Dedifferentiated amniotic fluid mesenchymal stem cell (primary cell): Measurements from ENCODE around the gene KCNK3.
"Not testable (repeated sequence)": the region's sequence is repeated elsewhere in the genome, so short reads cannot be mapped to it uniquely, and the experiment has no call there.

ENCODE experiments used
- DNase-seq: peaks from one replicate; pipeline ENCODE4 v3.0.0-alpha.2; 2016; ENCODE audit errors: extremely low spot score

Gene KCNK3

GRCh38 chr2:26665296-26665695 lies 27.2 kb upstream of the KCNK3 start:
- not testable (repeated sequence) for DNase-seq

DNA sequence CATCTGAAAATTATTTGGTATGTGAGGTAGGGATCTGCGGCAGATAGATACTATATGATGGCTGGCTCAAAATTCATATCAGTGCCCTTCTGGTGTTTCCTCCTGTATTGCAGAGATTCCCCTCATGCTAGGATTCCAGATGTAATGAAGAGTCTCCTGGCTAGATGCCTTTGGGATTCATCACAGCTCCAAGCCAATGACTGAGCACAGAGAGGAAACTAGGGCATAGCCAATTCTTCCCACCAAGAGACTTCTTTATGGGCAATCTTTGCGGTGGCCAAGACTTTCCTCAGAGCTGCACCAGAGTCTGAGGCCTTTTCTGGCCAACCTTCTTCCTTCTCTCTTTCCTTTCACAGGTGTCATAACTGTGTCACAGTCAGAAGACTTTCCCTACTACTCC lies 25.9 kb upstream of the KCNK3 start:
- no peak for DNase-seq

- DNase-seq: no peak
Measured at GRCh38 chr2:26668041-26668440, 24.5 kb upstream of the KCNK3 start.

DNA sequence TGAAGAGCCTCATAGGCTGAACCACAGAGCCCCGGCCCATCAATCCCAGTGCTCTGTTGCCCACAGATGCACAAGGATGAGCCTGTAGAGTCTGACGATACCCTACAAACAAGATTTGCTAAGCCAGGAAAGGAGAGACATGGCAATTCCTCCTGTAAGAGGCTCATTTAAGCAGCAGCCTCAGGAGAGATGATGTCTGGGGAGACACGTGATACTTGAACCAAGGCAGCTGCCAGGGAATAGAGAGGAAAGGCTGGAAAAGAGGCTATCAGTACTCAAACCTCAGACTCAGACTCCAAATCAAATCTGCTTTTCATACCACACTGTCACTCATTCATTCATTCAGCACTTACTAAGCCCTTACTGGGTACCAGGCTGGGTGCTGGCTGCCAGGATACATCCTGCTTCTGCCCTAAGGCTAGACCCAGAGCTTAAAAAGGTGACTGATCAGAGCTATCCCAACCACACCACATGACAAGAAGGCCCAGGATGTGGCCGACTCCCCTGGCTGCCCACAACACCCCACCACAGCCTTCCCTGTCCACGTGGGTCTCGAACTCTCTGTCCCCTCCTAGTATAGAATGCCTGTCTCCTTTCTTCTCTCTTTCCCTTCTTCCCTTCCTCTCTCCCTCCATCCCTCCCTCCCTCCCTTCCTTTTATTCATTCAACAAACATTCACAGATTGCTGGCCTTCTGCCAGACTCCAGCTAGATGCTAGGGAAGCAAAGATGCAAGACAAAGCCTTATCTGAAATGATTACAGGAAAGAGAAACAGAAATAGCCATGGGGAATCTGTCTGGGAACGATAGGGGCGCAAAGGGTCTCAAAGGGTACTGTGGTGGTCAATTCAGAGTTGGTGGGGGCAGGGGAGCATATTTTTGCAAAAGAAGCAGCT lies 23.4 kb upstream of the KCNK3 start:
- DNase-seq: no peak

GRCh38 chr2:26670171-26670570 lies 22.4 kb upstream of the KCNK3 start:
- no peak for DNase-seq

DNA sequence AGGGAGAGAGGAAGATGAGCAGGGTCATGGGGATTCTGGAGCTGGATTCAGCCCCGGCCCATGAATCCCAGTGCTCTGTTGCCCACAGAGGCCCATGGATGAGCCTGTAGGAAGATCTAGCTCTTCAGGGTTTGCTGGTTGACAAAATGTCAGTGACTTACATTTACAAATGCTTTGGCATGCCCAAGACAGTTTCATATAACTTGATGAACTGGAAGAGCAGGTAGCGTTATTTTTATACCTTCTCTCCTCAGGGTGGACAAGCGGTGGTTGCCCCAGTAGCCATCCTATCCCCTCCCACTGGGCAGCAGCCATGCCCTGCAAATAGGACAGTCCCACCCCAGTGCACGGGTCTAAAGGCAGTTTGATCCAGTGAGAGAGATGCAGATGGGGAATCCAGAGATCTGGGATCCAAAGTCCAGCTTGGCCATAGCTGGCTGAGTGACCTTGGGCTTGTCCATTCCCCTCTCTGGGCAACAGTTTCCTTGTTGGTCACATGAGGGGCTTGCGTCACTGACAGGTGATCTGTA lies 21.5 kb upstream of the KCNK3 start:
- DNase-seq: no peak

GRCh38 chr2:26671691-26672090 lies 20.8 kb upstream of the KCNK3 start:
- DNase-seq: no peak

GRCh38 chr2:26672112-26672817 lies 20.3 kb upstream of the KCNK3 start:
- DNase-seq: no peak

DNA sequence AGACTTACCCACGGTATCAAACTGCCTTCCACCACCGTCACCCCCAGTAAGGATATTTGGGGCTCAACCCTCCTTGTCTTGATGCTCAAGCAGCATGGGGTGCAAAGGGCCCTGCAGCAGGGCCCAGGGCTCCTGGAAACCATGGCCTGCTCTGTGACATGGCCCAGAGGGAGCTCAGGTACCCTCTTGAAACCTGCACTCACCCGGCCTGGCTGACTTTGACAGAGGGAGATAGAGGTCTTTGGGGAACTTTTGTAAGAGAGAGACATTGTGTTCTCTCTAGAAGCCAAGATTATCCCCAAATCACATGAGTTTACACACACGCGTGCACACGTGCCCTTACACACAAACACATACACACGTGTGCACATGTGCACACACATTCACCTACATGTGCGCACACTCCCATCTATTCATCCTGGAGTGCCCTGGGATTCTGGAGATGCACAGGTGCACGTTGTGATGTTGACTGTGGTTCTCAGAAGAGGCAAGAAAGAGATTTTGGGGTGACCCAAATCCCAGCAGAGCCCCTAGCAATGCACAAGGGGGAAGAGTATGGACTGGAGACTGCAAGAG lies 19.6 kb upstream of the KCNK3 start:
- DNase-seq: no peak

DNA sequence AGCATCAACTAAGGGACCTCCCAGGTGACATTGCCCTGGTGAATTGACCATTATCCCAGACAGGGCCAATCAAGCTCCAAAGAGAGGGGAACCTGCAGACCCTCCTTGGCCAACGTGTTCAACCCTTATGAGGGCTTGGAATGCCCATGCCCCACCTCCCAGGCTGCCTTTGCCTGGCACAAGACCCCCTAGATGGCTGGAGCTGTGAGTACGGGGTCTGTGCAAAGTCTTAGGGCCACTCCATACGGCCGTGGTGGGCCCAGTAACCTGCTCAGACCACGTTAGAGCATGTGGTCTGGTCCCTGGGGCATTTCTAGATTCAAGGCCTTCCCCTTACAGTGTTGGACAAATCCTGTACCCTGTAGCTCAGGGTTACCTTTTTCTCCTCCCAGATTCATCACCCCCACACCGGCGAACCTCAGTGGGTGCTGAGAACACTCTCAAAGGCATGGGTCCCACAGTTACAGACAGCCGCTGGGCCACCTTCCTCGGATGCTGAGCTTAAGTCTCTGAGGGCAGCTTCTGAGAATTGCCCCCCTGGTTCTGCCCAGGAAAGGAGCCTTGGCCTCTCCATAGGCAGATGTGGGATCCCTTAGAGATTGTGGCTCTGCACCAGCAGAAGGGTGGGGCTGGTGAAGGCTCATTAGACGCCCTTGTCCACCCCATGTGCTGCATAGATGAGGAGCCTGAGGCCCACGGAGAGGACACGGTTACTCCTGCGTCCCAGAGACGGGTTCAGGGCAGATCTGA lies 18.3 kb upstream of the KCNK3 start:
- no peak for DNase-seq

- no peak for DNase-seq
Measured at GRCh38 chr2:26674771-26675170, 17.8 kb upstream of the KCNK3 start.

GRCh38 chr2:26675651-26676255 lies 16.8 kb upstream of the KCNK3 start:
- no peak for DNase-seq

DNA sequence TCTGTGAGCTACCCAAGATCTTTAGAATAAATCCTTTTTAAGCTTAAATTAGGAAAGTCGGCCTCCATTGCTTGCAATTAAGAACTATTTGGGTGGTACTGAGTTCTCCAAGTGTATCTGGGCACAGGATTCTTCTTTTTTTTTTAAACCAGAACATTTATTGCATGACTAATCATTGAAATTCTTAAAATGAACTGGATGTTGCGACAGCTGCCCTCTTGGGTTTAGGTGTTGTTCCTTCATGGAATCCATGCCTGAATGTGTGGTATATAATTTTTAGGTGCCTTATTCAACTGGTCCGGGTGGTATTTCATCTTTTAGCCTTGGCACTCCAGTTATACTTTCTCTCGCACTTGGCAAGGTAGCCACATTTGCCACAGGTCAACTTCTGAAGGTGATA lies 14.5 kb upstream of the KCNK3 start:
- DNase-seq: no peak

GRCh38 chr2:26679867-26680266 lies 12.7 kb upstream of the KCNK3 start:
- no peak for DNase-seq

- no peak for DNase-seq
Measured at GRCh38 chr2:26681656-26682055, 10.9 kb upstream of the KCNK3 start.

- no peak for DNase-seq
Measured at GRCh38 chr2:26682155-26682554, 10.4 kb upstream of the KCNK3 start.

GRCh38 chr2:26683583-26683982 lies 8.9 kb upstream of the KCNK3 start:
- no peak for DNase-seq

GRCh38 chr2:26685341-26685740 lies 7.2 kb upstream of the KCNK3 start:
- no peak for DNase-seq

DNA sequence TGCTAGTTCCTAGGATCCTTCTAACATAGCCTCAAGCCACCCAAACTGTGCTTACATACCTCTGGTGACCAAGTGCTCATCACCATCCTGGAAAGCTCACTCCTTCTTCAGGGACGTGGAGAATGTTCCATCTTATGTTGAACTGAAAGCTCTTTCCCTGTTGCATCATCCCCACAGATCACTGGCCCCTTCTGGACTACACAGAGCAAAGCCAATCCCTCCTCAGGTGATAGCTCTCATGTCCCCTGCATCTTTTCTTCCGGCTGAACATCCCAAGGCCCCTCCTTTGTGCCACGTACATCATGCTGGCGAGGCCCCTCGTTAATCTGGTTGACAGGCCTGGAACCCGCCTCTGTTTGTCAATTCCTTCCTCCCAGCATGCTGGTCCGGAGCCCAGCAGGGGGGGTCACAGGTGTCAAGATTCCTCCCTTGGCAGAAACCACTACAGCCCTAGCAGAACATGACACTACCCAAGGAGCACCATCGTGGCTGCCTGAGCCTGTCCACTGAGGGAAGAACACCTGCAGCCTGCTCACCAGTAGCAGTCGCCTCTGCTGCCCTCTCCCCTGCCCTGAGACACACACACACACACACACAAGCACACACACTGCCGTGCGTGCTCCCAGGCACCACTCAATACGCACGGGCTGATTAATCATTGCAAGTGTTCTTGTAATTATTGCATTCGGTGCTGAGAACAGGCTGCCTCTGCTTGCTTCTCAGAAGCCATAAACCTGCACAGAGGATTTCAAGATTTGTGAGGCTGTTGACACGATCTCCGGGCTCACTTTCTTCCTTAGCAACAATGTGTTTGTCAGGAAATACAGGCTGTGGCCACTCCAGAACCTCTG lies 6.3 kb upstream of the KCNK3 start:
- no peak for DNase-seq

- DNase-seq: no peak
Measured at GRCh38 chr2:26687328-26687727, 5.2 kb upstream of the KCNK3 start.

DNA sequence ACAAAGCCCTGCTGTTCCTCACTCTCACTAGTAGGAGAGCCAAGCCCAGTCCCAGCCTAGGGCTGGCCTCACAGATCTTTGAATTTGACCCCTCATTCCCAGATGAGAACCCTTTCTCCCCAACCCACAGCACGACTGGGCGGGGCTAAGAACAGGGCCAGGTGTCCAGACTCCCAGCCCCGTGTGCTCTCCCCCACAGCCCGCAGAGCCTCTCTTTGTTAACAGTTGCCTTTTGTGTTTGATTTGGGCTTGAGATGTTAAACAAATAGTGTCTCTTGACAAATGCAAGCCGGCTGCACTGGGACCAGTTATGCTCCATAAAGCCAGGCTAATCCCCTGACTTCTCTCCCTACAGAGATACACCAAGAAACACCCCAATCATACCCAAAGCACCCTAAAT lies 4.7 kb upstream of the KCNK3 start:
- no peak for DNase-seq
